NCI-H2029 (cell line): Measurements from ENCODE around the gene ZSWIM4.

ENCODE experiments used
- DNase-seq: peaks from one replicate; lab custom pipeline; 2025; lab: John Stamatoyannopoulos, UW

The ZSWIM4 gene

DNA sequence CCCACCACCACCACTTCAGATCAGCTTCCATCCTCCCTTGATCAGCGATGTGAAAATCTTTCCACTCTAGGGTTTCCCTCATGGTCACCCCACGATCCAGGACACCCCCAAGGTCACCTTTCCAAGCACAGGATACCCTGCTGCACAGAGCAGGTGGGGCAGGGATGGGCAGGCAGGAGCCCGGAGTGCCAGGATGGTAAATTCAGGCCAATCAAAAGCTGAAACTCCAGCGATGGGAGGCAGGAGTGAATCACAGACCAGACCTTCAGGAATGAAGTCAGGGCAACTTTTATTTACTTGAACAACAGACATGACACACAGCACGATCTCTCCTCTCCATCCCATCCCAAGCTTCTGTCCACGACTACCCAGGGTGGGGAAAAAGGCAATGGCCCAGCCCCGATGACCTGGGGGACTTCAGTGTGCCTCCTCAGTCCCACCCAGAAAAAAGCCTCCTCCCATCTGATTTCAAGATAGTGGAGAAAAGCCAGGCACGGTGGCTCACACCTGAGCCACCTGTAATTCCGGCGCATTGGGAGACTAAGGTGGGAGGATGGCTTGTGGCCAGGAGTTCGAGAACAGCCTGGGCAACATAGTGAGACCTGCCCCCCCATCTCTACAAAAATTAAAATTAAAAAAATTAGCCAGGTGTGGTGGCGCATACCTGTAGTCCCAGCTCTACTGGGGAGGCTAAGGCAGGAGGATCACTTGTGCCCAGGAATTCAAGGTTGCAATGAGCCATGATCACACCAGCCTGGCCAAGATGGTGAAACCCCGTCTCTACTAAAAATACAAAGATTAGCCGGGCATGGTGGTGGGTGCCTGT lies 39.2 kb downstream of the ZSWIM4 start:
- no peak for DNase-seq

DNA sequence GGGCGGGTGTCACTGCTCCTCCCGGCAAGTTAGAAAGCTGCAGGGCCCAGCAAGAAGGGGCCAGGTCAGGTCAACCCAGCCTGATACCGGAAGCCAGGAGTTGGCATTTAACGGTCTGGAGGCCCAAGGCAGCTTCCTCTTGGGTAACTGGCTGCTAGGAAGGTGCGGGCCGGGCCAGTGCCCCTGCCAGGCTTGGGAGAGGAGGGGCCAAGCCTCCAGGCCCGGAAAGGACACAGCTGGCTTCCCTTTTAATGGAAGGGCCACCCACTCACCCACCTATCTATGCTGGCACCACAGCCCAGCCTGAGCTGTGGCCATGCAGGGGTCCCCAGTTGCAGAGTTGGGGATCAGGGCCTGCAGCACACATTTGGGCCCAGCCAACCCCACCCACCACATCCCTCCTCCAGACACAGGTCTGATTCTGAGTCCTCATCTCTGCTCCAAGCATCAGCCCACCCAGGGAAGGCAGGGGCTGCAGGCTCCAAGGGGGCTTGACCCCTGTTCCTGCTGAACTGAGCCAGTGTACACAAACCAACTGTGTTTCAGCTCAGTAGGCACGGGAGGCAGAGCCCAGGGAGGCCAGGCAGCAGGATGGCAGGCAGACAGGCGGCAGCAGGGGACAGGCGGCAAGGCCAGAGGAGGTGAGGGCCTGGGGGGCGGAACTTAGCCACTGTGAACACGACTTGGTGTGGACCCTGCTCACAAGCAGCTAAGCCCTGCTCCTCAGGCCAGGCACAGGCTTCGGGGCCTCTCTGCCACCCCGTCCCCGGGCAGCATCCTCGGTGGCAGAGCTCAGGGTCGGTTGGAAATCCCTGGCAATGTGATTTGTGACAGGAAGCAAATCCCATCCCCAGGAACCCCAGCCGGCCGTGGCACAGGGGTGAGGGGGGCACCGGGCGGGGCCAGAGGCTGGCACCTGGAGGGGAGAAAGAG lies 40.8 kb downstream of the ZSWIM4 start:
- DNase-seq = no peak

DNA sequence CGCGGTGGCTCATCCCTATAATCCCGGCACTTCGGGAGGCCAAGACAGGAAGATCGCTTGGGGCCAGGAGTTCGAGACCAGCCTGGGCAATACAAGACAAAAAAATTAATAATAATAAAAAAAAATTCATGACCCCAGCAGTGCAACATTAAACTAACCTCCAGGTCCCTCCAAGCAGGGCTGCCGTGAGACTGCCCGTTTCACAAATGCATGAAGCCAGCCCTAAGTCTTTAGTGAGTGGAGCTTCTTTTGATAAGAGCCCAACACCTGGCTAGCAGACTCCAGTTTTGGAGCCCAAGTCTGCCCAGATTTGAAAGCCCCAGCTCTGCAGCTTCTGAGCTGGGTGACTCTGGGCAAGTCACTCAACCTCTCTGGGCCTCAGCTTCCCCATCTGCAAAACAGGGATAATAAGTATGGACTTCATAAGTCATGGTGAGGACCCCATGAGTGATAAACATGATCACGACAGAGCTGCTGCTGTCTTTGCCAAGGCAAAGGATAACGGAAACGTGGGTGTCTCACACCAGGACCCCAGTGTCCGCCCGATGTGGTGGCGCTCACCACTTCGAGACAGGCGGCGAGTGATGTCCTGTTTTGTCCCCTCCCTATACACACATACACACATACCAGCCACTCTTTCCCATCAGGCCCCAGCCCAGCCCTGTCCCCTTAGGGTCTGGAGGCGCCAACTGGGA lies 43.3 kb downstream of the ZSWIM4 start:
- no peak for DNase-seq

DNA sequence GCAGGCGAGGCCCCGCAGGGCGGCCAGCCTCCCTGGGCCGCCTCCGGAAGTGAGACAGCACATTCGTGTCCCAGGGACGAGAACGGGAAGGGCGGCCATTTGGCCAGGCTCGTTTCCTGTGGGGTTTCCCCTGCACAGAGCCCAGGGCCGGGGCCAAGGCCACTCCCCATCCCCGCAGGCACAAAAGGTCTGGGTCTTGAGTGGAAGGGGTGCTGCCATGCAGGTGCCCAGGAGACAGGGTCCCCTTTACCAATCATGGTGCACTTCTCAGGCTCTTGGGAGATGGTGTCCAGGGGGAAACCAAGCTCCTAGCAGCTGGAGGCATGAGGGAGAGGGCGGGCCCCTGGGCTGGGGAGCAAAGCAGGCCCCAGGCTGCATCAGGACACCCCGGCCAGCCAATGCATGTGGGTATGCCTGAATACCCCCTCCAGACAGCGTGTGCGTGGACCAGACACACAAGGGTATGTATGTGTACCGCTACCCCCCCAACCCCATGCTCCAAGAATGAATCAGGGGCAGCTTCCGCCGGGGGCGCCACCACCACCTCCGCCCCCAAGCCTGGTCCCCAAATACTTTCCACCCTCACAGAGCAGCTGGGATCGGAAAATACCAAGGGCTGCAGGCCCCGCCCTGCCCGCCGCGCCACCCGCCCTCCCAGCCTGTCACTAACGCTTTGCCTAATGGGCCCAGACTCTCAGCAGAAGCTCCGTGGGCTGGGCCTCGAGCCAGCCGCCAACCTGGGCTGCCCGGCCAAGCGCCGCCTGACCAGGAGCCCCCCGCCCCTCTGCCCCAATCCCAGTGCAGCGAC lies 44.1 kb downstream of the ZSWIM4 start:
- DNase-seq = peak; percentile 51

DNA sequence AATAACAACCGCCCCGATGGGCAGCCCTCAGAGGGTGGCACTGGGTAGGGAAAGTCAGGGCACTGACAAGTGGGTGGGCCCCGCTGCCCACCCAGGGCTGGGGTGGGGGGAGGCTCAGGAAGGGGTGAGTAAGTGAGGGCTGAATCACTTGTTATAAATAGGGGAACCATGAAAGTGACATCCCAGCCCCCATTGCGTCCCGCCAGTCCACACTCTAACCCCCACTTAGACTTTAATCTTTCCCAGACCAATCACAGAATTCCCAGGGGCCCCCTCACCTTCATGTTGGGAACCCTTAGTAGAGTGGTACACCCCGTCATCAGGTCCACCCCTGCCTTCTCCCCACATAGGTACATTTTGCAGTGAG lies 44.7 kb downstream of the ZSWIM4 start:
- DNase-seq = no peak

DNA sequence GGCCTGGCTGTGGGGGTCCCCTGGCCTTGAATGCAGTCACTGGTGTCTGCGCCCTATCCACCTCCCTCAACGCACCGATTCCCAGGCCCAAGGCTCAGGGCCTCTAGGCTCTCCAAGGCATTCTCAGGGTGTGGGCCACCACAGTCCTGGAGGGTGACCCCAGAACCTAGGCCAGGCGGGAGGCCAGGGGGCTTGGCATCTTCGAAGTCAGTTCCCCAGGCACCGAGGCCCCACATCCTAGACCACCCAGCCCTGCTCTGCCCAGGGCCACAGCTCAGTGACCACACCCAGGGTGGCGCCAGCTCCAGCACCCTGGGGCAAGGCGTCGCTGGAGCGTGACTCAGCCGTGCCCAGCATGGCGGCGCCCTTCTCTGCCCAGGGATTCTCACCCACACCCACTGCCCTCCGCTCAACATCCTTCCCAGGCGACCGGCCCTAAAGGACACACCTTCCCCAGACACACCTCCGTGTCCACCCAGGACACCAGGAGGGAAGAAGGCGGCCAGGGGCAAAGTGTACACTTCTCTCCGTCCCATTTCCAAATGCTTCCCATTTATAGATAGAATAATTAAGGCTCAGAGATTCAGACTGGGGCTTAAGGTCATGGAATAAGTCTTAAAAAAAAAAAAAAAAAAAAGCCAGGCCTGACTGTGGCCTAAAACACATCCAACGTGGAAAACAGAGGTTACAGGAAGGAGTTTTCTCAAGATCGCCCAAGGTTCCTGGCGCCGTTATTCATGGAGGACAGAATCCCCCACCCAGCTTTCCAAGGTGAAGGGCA lies 45.3 kb downstream of the ZSWIM4 start:
- no peak for DNase-seq

DNA sequence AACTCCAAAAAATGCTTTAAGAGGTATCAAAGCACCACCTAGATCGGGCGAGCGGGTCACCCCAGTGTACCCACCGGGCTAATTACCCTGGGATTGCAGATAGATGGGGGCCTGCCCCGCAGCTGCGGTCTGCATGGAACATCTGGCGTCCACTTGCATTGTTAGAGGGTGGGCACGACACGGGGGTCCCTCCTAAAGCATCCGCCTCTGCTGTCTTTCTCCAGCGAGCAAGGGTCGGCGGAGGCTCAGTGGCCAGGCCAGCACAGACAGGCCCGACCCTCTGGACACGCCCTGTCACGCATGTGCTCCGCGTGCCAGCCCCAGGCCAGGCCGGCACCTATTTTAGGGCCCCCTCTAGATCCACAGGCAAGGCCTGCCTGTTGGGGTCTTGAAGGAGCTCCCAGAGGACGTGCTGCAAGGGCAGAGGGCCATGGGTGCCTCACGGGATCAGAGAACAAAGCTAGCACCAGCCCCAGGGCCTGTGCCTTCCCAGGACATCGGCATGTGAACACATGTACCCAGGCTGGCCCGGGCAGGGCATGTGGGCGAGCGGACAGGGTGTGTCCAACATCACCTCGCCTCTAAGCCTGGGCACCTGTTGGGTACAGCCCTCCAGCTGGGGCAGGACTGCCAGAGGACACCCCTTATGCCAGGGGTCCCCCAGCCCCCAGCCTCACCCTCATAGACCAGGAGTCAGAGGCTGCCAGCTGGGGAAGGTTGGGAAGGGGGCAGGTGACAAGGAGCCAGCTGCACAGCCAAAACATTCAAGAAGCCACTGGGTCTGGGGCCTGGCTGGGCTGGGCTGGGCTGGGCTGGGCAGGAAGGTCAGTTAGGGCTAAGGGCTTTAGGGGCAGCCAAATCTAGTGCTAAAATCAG lies 46.1 kb downstream of the ZSWIM4 start:
- DNase-seq = no peak

DNA sequence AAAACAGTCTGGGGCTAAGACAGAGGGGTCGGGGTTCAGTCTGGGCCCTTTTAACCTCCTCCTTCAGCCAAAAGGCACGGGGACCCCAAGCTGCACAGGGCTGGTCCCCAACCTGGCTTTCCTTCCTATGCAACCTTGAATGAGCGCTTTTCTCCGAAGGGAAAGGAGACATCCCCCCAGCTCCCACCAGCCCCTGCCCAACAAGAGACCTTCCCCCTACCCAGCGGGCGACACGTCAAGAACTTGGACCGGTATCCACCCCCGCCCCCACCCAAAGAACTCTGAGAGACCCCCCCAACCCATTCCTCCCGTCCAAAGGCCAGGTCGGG lies 46.7 kb downstream of the ZSWIM4 start:
- no peak for DNase-seq

DNA sequence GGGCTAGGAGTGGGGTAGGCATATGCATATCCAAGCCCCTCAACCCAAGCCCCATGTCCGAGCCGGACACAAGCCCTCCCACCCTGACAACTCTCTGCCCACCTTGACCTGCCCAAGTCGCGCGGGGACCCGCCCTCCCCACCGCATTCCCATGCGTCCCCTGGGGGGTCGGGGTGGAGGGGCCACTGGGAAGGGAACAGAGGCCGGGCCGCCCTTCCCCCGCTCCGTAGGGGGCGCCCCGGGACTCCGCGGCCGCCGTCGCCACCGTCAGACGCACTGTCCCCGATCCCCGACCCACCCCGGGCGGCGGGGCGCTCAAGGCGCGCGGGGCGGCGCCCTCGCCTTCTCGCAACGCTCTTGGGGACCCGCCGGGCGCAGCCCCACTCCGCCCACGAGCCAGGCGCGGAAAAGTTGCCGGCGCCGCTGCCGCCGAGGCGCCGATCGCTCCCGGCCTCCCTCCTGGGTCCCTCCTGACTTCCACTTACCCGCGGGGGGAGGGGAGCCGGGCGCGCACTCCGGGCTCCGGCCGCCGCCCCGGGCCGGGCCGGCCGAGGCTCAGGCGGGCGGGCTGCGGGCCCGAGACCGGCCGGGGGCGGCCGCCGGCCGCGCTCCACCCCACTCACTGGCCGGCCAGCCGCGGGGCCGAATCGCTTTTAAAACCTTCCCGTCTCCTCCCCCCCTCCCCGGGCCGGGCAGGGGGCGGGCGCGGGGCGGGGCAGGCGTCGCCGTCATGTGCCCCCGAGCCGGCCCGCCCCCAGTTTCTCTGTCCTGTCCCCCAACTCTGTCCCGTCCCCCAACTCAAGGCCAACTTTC lies 47.3 kb downstream of the ZSWIM4 start:
- DNase-seq = no peak

DNA sequence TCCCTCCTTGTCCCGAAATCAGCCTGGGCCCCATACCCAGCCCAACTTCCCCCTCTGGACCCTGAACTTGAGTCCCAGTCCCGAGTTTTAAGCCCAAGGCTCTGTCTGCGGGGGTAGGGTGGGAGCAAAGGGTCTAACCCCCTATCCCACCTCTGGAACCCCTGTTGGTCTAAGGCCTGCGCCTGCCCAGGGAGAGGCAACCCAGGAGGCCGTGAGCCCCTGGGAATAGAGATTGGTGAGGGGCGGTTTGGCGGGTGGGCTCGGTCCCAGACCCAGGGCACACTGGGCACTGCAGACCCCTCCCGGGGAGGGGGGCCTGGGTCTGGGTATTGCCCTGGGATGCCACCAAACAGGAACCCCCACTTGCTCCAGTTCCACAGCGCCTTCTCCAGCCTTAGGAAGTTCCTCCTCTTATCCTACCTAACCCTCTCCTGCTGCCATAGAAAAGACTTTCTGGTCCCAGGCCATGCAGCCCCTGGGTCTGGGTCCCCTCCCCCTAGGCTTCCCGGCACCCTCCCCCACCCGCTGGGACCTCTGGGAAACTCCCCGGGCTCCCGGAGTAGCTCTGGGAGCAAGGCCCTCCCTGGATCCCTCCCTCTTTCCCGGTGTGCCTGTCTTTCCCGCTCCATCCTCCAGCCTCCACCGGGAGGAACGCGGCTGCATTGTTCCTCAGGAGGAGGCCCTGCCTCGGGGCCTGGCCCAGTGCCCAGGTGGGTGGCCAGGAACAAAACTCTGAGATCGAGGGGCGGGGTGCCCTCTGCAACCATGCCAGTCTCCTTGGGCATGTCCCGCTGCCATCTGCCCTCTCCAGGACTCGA lies 48.1 kb downstream of the ZSWIM4 start:
- DNase-seq = no peak

DNA sequence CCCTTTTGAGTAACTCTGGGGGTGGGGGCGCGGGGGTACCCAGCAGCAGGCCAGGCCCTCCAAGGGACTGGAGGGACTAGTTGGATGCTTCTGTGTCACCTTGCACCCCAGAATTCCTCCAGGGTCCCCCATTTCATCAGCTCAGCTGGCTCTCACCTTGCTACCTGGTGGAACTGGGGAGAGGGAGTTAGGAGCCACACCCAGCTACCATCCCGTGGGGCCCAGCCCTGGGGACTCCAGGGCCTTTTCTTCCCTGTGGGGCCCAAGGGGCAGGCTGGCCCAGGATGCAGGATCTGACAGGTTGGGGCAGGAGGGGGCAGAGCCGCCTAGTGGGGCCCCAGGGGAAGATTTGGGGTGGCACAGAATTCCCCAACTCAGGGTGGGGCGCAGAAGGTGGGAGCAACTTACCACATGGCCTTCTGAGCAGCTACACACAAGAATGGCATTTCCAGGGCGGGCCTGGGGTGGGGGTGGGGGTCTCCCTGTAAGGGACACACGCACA lies 48.9 kb downstream of the ZSWIM4 start:
- no peak for DNase-seq

DNA sequence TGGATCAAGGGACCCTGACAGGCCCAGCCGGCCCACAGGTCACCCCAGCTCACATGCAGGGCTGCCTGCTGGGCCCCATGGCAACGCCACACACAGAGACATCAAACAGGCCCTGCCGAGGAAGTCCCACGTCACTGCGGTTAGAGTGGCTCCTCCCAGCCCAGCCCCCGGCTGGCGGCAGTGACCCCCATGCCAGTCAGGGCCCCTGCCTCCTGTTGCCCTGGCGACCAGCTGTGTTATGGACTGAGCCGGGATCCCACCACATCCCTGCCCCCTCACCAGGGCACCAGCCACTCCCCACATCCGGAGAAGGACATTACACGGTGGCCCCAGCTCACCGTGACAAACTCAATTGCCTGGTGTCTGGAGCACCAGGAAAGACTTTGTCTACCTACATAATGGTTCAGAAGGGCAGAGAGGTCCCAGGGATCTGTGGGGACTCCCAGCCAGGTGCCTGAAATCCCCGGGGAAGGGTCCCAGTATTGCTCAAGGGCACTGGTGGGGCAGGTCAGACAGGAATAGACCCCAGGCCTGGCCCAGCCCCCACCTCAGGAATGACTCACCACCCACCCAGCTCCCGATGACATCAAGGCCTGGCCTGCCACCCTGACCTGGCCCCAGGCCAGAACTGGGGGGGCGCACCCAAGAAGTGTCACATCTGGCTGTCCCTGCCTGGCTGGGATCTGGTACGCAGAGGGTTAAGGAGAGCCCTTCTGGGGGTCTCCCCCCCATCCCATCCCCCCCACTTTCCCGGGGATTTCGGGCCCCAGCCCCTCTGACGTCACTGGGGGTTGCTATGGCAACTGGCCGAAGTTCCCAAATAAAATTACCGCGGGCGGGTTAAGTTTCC lies 51.5 kb downstream of the ZSWIM4 start:
- DNase-seq = peak; percentile 93

DNA sequence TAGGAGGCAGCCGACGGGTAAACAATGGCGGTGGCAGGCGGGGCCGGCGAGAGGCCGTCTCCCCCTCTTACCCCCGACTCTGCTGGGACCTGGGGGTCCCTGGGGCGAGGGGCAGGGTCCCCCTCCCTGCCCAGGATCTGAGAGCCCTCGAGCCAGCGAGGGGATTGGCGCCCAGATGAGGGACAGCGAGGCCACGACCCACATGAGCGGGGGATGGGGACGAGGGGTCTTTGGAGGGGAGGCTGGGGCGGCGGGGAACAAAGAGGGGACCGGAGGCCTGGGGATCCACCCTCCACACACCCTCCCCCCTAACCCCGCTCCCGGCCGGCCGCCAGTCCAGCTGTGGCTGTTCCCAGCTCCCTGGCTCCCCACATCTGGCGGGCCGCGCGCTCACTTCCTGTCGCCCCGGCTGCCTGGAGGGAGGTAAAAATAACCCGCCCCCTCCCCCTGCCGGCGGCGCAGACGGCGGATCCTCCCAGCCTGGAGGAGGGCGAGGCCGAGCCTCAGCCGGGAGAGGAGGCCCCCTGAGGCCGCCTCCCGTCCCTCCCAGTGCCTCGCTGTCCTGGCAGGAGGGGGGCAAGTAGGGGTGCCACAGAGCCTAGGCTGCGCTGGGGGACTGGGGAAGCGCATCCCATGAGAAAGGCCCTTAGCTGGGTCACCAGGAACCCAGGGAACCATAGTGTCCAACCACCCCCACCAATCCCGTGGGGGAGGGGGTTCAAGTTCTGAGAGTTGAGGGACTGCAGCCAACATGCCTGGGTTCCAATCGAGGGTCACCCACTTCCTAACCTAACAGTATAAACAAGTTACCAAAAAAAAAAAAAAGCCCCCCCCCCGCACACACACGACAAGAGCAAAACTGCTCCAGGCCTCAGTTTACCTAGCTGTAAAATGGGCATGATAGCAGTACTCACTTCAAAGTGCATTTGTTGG lies 52.4 kb downstream of the ZSWIM4 start:
- peak; percentile 74 for DNase-seq

DNA sequence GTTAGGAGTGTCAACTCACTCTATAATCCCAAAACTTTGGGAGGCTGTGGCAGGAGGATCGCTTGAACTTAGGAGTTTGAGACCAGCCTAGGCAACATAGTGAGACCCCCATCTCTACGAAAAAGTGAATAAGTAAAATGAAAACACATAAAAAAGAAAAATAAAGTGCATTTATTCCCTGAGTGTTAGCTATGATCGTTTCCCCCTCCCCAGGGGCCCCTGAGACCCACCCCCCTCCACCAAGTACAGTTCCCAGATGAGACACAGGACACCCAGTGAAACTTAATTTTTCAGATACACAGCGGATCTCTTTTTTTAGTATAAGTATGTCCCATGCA lies 53.1 kb downstream of the ZSWIM4 start:
- DNase-seq = no peak

DNA sequence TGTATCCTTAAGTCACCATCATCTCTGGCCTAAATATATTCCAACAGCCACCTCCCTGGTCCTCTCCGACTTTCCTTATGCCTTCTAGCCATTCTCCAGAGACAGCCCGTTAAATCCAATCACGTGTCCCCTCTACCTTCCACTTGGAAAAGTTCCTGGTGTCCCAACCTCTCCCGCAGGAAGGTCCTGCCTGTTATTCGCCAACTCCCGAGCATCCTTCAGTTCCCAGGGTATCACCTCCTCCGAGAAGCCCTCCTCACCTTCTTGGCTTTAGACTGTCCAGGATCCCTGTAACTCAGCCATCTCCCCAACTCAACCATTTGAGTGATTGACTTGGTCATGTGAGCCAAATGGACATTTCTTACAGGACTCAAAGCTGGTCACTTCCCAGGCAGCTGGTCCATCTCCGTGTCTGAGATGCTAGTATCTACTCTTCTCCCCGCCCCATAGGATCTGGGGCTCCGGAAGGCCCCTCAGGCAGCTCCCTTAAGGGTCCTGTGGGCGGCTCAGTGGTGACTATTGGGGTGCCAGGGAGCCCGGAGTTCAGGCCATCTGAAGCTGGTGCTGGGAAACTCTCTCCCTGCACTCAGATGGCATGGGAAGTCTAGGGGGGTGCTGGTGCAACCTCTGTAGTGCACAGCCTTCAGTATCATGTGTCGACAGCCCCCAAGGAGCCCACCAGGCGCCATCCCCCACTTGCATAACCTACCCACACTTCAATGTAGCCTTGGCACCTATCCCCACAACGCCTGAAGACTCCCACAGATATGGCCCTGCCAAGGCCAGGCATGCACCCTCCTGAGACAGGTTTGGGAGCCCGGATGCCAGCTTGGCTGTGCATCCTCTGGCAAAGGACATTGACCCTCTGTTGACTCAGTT lies 53.8 kb downstream of the ZSWIM4 start:
- DNase-seq = no peak
